HepG2 (cell line): ENCODE results near the gene IL1RAPL1. TPM values are rescaled to one million over a fixed set of nuclear protein-coding genes. Genes with fewer than 3 reads are reported as not detected.

Experiments used
- ATAC-seq: fragments of 200-7000 bp; cut with Tn5 transposase; 3 replicates; pipeline ENCODE4 v1.9.1; 2020; ENCODE audit warnings: mild to moderate bottlenecking, moderate library complexity
- BruUV-seq: library from RNA; stranded (reverse); fragments of 400-500 nt; replicated peaks from 2 replicates; lab custom pipeline; 2021; lab: Mats Ljungman, UMichigan
- CTCF ChIA-PET: fragments of 300-600 bp; formaldehyde crosslinking; extraction: SDS; loops from one replicate; lab custom pipeline; 2021; ENCODE audit warnings: low total read pairs, inconsistent platforms, low intra/inter-chr PET ratio; lab: Yijun Ruan, JAX
- POLR2A ChIA-PET: fragments of 350-600 bp; sonication (Branson Sonifier 250); formaldehyde crosslinking; loops from one replicate; lab custom pipeline; 2020; ENCODE audit warnings: antibody characterized with exemption, inconsistent platforms; lab: Yijun Ruan, JAX
- DNase-seq: peaks from one replicate; pipeline ENCODE4 v3.0.0-alpha.2; 2015; ENCODE audit warnings: low spot score
- FAIRE-seq: peaks from 3 replicates; lab custom pipeline; 2011; peaks lifted over from hg19 to GRCh38; lab: Jason Lieb, UNC
- H2AFZ ChIP-seq: one replicate; pipeline ENCODE4 v1.6.1; 2011; ENCODE audit warnings: low read length, inconsistent platforms
- H3K27ac ChIP-seq: fragments of 300-600 bp; 3 replicates; pipeline ENCODE4 v1.8.0; 2011; ENCODE audit warnings: mixed run types, mild to moderate bottlenecking, mixed read lengths, low read length, inconsistent platforms; ENCODE audit not compliant: insufficient read depth; ENCODE audit errors: extremely low read length
- H3K27me3 ChIP-seq, 2 experiments: fragments of 200-600 bp in 1 of 2; 2 replicates in 1 of 2; 3 replicates in 1 of 2; pipeline versions ENCODE4 v1.6.0 to v1.8.0; 2011; ENCODE audit warnings: low read length in 2 of 2, mild to moderate bottlenecking in 2 of 2, moderate library complexity in 2 of 2, inconsistent platforms in 1 of 2; ENCODE audit not compliant: insufficient read depth in 2 of 2, control insufficient read depth in 1 of 2
- H3K36me3 ChIP-seq, 2 experiments: fragments of 200-600 bp in 1 of 2; replicated peaks in 1 of 2; 2 replicates in 1 of 2; 3 replicates in 1 of 2; pipeline versions ENCODE4 v1.5.1 to v1.8.0; 2011; ENCODE audit warnings: low read length in 2 of 2, inconsistent platforms in 1 of 2; ENCODE audit not compliant: insufficient read depth in 2 of 2, control insufficient read depth in 1 of 2
- H3K4me1 ChIP-seq: 2 replicates; pipeline ENCODE4 v1.5.1; 2012; ENCODE audit warnings: low read length, inconsistent platforms; ENCODE audit not compliant: insufficient read depth
- H3K4me2 ChIP-seq: 2 replicates; pipeline ENCODE4 v1.6.0; 2011; ENCODE audit warnings: low read depth, low read length, inconsistent platforms
- H3K4me3 ChIP-seq, 3 experiments: fragments of 200-600 bp in 1 of 3; sonication (generic), shearing (Covaris generic) in 1 of 3; replicated peaks in 1 of 3; 2 replicates each; pipeline ENCODE4 v1.5.1; 2011 to 2016; ENCODE audit warnings: low read length in 3 of 3, inconsistent platforms in 2 of 3, low read depth in 2 of 3, mild to moderate bottlenecking in 2 of 3, control low read depth in 1 of 3, mixed read lengths in 1 of 3; ENCODE audit not compliant: insufficient read depth in 1 of 3
- H3K79me2 ChIP-seq: one replicate; pipeline ENCODE4 v1.6.1; 2011; ENCODE audit warnings: low read length, inconsistent platforms; ENCODE audit not compliant: insufficient read depth
- H3K9ac ChIP-seq: 2 replicates; pipeline ENCODE4 v1.6.0; 2011; ENCODE audit warnings: mild to moderate bottlenecking, low read depth, low read length, inconsistent platforms; ENCODE audit not compliant: insufficient read depth
- H3K9me3 ChIP-seq: 2 replicates; pipeline ENCODE4 v1.5.1; 2012; ENCODE audit warnings: mild to moderate bottlenecking, low read length
- H4K20me1 ChIP-seq: 2 replicates; pipeline ENCODE4 v1.6.0; 2011; ENCODE audit warnings: inconsistent platforms, mild to moderate bottlenecking, low read length, moderate library complexity; ENCODE audit not compliant: insufficient read depth
- AHR ChIP-seq: IDR thresholded peaks from 2 replicates; pipeline ENCODE4 v1.6.1; 2018; ENCODE audit warnings: missing genetic modification reagents, missing compliant biosample characterization
- CREM ChIP-seq, 2 experiments: sonication (generic) in 1 of 2; formaldehyde crosslinking in 1 of 2; IDR thresholded peaks; 2 replicates each; pipeline versions ENCODE4 v1.4.0 to v1.6.1; 2016 to 2020; ENCODE audit warnings: antibody characterized with exemption in 1 of 2, mild to moderate bottlenecking in 1 of 2, missing genetic modification reagents in 1 of 2
- ERF ChIP-seq: IDR thresholded peaks from 2 replicates; pipeline ENCODE4 v1.6.1; 2018; ENCODE audit warnings: missing biosample characterization, missing genetic modification reagents
- GLI4 ChIP-seq: sonication (generic); formaldehyde crosslinking; IDR thresholded peaks from 2 replicates; pipeline ENCODE4 v1.5.1; 2020; ENCODE audit warnings: missing genetic modification reagents, mild to moderate bottlenecking, moderate library complexity, borderline replicate concordance
- HNRNPUL1 ChIP-seq: fragments of 200-400 bp; formaldehyde crosslinking; IDR thresholded peaks from 2 replicates; pipeline ENCODE4 v1.6.1; 2017; ENCODE audit warnings: low read depth, mild to moderate bottlenecking, low read length, moderate library complexity
- KDM5A ChIP-seq: fragments of 200-600 bp; sonication (generic); IDR thresholded peaks from 2 replicates; pipeline ENCODE4 v1.7.0; 2018; ENCODE audit warnings: antibody characterized with exemption, mild to moderate bottlenecking, low read length, borderline replicate concordance
- MTA1 ChIP-seq: sonication (generic); formaldehyde crosslinking; IDR thresholded peaks from 2 replicates; pipeline ENCODE4 v1.4.0; 2020; ENCODE audit warnings: missing genetic modification reagents, mild to moderate bottlenecking, borderline replicate concordance
- NFYB ChIP-seq: sonication (generic); formaldehyde crosslinking; IDR thresholded peaks from 2 replicates; pipeline ENCODE4 v1.4.0; 2020; ENCODE audit warnings: missing genetic modification reagents
- POLR2AphosphoS5 ChIP-seq: IDR thresholded peaks from 2 replicates; pipeline ENCODE4 v1.6.1; 2012; ENCODE audit warnings: low read depth, low read length
- RCOR2 ChIP-seq: IDR thresholded peaks from 2 replicates; pipeline ENCODE4 v1.6.1; 2016; ENCODE audit warnings: missing biosample characterization, missing genetic modification reagents
- THAP11 ChIP-seq: IDR thresholded peaks from 2 replicates; pipeline ENCODE4 v1.6.1; 2016; ENCODE audit warnings: missing biosample characterization, missing genetic modification reagents
- ZBTB7B ChIP-seq: sonication (generic); formaldehyde crosslinking; IDR thresholded peaks from 2 replicates; pipeline ENCODE4 v1.4.0; 2020; ENCODE audit warnings: missing genetic modification reagents
- WGBS: methylation state at CpG from one replicate; pipeline ENCODE4 v1.1.6; 2017; ENCODE audit warnings: low lambda C conversion rate; 5-methylcytosine and 5-hydroxymethylcytosine counted together
- in situ Hi-C: cut with HindIII; loops from 2 replicates; pipeline ENCODE4 v1.10.0; 2017; ENCODE audit warnings: low pct_unique_long_range_greater_than_20kb; ENCODE audit not compliant: extremely low pct_ligation_motif_present
- intact Hi-C: fragments of 100-400 bp; cut with micrococcal nuclease; formaldehyde crosslinking; loops from one replicate; pipeline ENCODE4 v1.10.0; 2022; ENCODE audit not compliant: unreplicated experiment
- polyA plus RNA-seq, 8 experiments: library from polyadenylated mRNA; depleted of rRNA in 3 of 8; stranded (reverse) in 7 of 8; unstranded in 1 of 8; fragments of >200 nt; fragmentation: Illumina TruSeq in 4 of 8; extraction: Trizol in 4 of 8; gene quantifications; 2 replicates each; pipeline versions ENCODE4 v1.2.1 to v1.2.3, GENCODE V29; 2011 to 2016; ENCODE audit warnings: low read depth in 4 of 8, missing spikeins in 1 of 8, mixed read lengths in 1 of 8; ENCODE audit not compliant: insufficient read depth in 1 of 8
- total RNA-seq, 5 experiments: library from RNA; depleted of rRNA; stranded (reverse); fragments of >200 nt; fragmentation: Illumina TruSeq; extraction: Trizol; gene quantifications; 2 replicates each; pipeline ENCODE4 v1.2.3, GENCODE V29; 2016; ENCODE audit warnings: low read depth in 1 of 5
- TF ChIP-seq, protein P1 (sequence below): sonication (generic); formaldehyde crosslinking; conservative IDR thresholded peaks from 2 replicates; pipeline ENCODE4 v1.8.0; 2022; ENCODE audit warnings: mild to moderate bottlenecking, moderate library complexity, missing genetic modification reagents
- TF ChIP-seq, protein P2 (sequence below): sonication (generic); formaldehyde crosslinking; IDR thresholded peaks from 2 replicates; pipeline ENCODE4 v1.4.0; 2020; ENCODE audit warnings: mild to moderate bottlenecking, missing genetic modification reagents
- TF ChIP-seq, protein P3 (sequence below): sonication (generic); formaldehyde crosslinking; IDR thresholded peaks from 2 replicates; pipeline ENCODE4 v1.4.0; 2020; ENCODE audit warnings: missing genetic modification reagents
- TF ChIP-seq, protein P4 (sequence below): sonication (generic); formaldehyde crosslinking; IDR thresholded peaks from 2 replicates; pipeline ENCODE4 v1.8.0; 2022; ENCODE audit warnings: low read depth, missing genetic modification reagents
- TF ChIP-seq, protein P5 (sequence below): IDR thresholded peaks from 2 replicates; pipeline ENCODE4 v1.6.1; 2016; ENCODE audit warnings: mild to moderate bottlenecking, missing biosample characterization, missing genetic modification reagents

IL1RAPL1 gene
- total and polyA plus RNA-seq, 2 of the 13 experiments (the other 11 are each of a cell fraction or from before 2014, with no cell fraction given): 0.04 TPM; not detected in 1

DNA sequence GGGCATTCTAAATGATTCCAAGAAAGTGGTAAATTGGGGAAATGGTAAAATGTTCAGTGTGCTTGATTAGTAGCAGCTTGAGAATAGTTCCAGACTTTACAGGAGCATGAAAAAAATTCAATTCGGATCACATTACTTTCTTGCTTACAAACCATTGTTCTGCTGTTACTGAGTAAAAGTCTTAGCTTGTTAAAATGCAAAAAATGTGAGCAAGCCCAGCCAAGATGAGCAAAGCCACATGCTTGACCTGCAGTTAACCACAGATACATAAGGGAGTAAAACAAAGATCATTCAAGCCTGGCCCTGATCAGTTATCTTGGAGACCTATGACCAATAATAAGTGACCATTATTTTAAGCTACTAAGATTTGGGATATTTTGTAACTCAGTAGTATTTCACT is 1065.2 kb downstream of the IL1RAPL1 start:
- Histone ChIP-seq H2AFZ (no peak overlapping the region), H3K4me2 (no peak overlapping the region), H3K4me3 (no peak overlapping the region), H3K9me3 (no peaks in the 10 kb centered on the region), H3K79me2 (no peaks in the 10 kb centered on the region), H3K36me3 (no peaks in the 10 kb centered on the region), H4K20me1 (no peaks in the 10 kb centered on the region), H3K9ac (no peak overlapping the region), H3K4me1 (no peaks in the 10 kb centered on the region), H3K27ac (no peak overlapping the region), H3K27me3 (no peaks in the 10 kb centered on the region)
- ChIA-PET POLR2A (no interaction called here), CTCF (no interaction called here)
- no TSS peak for BruUV-seq
- intact Hi-C loops: no loop called here
- ATAC-seq (no peak), FAIRE-seq (no peak), DNase-seq (no peak)
- WGBS: 0% methylated on average over 1 of the region's 1 CpG
- in situ Hi-C loops: no loop called here
- TF ChIP-seq KDM5A (no peak), MTA1 (no peak), HNRNPUL1 (no peak), POLR2AphosphoS5 (no peak), RCOR2 (CRISPR knock-in tag) (no peak), ERF (CRISPR knock-in tag) (no peak), AHR (CRISPR knock-in tag) (no peak), GLI4 (CRISPR knock-in tag) (no peak), CREM (IDR thresholded peaks at IDR 0.05) (no peak), CREM (CRISPR knock-in tag; IDR thresholded peaks at IDR 0.05) (no peak), ZBTB7B (CRISPR knock-in tag) (no peak), THAP11 (CRISPR knock-in tag) (no peak), NFYB (CRISPR knock-in tag) (no peak)
- TF ChIP-seq, protein P1, sequence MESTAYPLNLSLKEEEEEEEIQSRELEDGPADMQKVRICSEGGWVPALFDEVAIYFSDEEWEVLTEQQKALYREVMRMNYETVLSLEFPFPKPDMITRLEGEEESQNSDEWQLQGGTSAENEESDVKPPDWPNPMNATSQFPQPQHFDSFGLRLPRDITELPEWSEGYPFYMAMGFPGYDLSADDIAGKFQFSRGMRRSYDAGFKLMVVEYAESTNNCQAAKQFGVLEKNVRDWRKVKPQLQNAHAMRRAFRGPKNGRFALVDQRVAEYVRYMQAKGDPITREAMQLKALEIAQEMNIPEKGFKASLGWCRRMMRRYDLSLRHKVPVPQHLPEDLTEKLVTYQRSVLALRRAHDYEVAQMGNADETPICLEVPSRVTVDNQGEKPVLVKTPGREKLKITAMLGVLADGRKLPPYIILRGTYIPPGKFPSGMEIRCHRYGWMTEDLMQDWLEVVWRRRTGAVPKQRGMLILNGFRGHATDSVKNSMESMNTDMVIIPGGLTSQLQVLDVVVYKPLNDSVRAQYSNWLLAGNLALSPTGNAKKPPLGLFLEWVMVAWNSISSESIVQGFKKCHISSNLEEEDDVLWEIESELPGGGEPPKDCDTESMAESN (CRISPR knock-in tag): no peak
- TF ChIP-seq, protein P2, sequence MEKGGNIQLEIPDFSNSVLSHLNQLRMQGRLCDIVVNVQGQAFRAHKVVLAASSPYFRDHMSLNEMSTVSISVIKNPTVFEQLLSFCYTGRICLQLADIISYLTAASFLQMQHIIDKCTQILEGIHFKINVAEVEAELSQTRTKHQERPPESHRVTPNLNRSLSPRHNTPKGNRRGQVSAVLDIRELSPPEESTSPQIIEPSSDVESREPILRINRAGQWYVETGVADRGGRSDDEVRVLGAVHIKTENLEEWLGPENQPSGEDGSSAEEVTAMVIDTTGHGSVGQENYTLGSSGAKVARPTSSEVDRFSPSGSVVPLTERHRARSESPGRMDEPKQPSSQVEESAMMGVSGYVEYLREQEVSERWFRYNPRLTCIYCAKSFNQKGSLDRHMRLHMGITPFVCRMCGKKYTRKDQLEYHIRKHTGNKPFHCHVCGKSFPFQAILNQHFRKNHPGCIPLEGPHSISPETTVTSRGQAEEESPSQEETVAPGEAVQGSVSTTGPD (CRISPR knock-in tag): no peak
- TF ChIP-seq, protein P3, sequence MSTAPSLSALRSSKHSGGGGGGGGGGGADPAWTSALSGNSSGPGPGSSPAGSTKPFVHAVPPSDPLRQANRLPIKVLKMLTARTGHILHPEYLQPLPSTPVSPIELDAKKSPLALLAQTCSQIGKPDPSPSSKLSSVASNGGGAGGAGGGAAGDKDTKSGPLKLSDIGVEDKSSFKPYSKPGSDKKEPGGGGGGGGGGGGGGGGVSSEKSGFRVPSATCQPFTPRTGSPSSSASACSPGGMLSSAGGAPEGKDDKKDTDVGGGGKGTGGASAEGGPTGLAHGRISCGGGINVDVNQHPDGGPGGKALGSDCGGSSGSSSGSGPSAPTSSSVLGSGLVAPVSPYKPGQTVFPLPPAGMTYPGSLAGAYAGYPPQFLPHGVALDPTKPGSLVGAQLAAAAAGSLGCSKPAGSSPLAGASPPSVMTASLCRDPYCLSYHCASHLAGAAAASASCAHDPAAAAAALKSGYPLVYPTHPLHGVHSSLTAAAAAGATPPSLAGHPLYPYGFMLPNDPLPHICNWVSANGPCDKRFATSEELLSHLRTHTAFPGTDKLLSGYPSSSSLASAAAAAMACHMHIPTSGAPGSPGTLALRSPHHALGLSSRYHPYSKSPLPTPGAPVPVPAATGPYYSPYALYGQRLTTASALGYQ: no peak
- TF ChIP-seq, protein P4, sequence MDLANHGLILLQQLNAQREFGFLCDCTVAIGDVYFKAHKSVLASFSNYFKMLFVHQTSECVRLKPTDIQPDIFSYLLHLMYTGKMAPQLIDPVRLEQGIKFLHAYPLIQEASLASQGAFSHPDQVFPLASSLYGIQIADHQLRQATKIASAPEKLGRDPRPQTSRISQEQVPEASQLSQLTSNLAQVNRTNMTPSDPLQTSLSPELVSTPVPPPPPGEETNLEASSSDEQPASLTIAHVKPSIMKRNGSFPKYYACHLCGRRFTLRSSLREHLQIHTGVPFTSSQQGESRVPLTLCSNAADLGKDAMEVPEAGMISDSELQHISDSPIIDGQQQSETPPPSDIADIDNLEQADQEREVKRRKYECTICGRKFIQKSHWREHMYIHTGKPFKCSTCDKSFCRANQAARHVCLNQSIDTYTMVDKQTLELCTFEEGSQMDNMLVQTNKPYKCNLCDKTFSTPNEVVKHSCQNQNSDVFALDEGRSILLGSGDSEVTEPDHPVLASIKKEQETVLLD: no peak
- TF ChIP-seq, protein P5, sequence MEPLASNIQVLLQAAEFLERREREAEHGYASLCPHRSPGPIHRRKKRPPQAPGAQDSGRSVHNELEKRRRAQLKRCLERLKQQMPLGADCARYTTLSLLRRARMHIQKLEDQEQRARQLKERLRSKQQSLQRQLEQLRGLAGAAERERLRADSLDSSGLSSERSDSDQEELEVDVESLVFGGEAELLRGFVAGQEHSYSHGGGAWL (CRISPR knock-in tag): no peak
